GM04504 (cell line): ENCODE data around the gene KIAA1210.
"Not testable (repeated sequence)": the region's sequence is repeated elsewhere in the genome, so short reads cannot be mapped to it uniquely, and the experiment has no call there.

Experiments
- DNase-seq: peaks from one replicate; pipeline ENCODE4 v3.0.0-alpha.2; 2012; ENCODE audit warnings: low read depth

KIAA1210 gene

GRCh38 chrX:119036107-119037029 is 91.2 kb downstream of the KIAA1210 start:
- no peak for DNase-seq

- no peak for DNase-seq
Observed at GRCh38 chrX:119030990-119031389, 96.6 kb downstream of the KIAA1210 start.

DNA sequence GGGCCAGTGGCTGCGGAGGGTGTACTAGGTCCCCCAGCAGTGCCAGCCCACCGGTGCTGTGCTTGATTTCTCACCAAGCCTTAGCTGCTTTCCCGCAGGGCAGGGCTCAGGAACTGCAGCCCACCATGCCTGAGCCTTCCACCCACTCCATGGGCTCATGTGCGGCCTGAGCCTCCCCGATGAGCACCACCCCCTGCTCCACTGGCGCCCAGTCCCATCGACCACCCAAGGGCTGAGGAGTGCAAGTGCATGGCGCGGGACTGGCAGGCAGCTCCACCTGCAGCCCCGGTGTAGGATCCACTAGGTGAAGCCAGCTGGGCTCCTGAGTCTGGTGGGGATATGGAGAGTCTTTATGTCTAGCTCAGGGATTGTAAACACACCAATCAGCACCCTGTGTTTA is 98.0 kb downstream of the KIAA1210 start:
- not testable (repeated sequence) for DNase-seq

GRCh38 chrX:119028733-119029330 is 98.8 kb downstream of the KIAA1210 start:
- no peak for DNase-seq
